HG03045 (cell line): ENCODE results near the gene TFEB.

Source experiments
- ATAC-seq: cut with Tn5 transposase; IDR thresholded peaks from one replicate; pipeline ENCODE4 v1.9.1; 2021; ENCODE audit warnings: mild to moderate bottlenecking, moderate library complexity; ENCODE audit not compliant: unreplicated experiment

The TFEB gene

DNA sequence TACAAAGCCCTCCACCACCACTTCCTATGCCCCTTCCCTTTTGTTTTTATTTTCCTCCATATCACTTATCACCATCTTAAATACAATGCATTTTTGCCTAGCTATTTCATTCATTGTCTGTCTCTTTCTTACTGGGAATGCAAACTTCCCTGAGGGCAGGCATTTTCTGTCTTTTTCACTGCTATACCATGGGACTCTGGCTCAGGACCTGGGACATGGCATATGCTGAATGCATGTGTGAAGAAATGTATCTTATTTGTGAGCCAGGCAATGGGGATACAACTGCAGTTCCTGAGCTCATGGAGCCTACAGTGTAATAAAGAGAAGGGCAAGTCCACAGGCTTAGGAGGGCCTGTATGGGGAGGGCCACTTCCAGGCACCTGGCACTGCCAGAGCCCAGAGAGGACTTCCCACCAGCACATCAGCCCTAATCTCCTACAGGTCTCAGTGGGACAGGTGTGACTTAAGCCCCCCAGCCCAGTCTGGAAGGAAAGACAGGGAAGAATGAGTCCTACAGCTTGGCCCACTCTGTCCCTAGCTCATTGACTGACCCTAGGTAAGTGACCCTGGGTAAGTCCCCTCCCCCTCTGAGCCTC, 43.2 kb downstream of the TFEB start:
- no peak for ATAC-seq

DNA sequence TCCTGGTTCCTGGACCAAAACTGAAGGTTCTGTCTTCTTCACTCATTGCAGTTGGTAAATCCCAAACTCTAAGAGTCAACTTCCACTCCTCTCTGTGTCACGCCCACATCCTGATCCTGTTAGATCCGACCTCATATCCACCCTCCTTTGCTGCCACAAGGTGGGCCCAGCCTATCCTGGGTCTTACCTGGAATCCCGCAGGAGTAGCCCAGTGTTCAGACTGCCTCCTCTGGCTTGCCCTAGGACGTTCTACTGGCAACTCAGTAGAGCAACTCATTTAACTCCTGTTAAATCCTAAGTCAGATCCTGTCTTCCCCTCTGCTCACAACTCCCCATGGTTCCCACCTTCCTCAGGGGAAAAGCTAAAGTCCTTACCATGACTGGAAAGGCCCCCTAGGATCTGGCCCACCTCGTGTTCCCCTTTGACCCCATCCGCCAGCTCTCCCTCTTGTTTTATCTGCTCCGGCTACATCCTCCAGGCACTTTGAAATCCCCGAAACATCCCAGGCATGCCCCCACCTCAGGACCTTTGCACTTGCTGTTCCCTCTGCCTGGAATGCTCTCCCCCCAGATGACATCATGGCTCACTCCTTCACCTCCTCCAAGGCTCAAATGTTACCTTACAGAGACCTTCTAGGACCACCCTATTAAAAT, 43.9 kb downstream of the TFEB start:
- no peak for ATAC-seq

- no peak for ATAC-seq
Measured at GRCh38 chr6:41690541-41691330, 44.7 kb downstream of the TFEB start.

GRCh38 chr6:41689171-41690008, 46.0 kb downstream of the TFEB start:
- no peak for ATAC-seq

DNA sequence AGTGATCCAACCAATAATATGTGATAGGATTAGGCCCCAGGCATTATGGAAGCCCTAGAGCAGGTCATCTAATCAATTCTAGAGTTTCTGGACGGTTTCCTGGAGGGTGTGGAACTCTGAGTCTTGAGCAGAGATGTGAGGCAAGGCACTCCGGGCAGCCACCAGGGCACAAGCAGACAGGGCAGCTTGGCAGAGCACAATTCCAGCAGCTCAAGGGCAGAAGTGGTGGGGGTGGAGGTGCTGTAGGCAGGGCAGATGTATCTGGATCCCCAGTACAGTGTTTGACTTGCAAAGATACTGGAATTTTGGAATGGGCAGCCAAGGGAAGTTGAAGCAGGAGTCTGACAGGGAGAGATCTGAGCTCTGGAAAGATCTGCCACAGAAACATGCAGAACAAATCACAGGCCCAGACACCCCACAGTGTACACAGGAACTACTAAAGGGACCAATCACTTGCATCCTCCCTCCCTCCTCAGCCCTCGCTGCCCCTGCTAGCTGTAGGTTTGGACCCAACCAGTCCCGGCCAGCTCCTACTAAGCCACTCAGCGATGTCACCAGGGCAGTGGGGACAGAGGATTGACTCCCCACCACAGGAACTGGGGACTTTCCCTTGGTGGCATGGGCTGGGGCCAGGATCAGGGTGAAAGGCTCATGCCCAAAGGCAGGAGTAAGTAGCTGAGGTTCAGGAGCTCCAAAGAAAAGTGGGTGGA, 47.0 kb downstream of the TFEB start:
- no peak for ATAC-seq

DNA sequence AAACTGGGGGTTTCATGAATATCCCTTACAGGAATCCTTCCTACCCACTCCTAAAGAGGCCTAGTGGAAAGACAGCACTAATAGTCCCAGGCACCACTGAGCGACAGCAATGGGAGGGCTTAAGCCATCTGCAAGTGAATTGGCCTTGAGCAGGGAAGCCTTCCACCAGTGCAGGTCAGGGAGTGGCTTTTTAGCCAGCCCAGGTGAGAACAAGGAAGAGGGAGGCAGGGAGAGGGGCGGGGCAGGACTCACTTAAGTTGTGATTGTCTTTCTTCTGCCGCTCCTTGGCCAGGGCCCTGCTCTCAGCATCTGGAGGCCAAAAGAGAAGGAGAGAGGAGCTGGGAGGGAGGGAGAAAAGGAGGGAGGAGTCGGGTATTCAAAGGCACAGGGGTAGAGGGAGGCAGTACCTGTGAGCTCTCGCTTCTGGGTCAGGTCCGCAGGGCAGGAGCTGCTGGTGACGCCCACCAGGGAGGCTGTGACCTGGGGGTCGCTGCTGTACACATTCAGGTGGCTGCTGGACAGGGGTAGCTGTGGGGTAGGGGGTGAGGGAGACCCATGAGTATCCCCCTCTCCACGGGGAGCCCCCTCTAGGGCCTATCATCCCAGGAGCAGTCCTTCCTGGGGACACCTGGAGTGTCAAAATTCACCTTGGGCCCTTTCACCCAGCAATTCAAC, 47.8 kb downstream of the TFEB start:
- ATAC-seq: no peak

DNA sequence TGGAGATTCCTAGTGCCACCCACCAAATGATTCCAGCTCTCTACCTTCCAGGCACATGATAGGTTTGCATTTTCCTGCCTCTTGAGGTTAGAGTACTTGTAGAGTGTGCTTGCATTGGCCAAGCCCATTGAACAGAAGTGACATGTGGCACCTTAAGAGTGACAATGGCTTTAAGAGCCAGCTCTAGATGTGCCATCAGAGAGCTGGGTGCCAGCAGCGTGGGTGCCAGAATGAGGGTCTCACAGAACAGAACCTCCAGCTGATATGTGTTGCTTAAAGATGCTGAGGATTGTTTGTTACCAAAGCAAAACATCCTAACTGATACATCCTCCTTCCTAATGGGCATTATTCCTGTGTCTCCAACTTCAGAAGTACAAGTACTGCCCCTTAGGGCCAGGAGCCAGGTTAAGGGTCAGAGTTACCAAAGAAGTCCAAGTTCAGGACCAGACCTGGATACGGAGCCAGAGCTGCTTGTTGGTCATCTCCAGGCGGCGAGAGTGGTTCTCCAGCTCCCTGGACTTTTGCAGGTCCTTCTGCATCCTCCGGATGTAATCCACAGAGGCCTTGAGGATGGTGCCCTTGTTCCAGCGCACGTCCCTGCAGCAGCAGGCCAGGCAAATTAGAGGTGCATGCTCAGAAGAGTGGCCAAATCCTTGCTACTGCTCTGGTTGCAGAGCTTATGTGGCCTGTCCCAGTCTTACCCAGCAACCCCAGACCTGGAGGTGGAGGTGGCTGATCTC, 49.6 kb downstream of the TFEB start:
- no peak for ATAC-seq

DNA sequence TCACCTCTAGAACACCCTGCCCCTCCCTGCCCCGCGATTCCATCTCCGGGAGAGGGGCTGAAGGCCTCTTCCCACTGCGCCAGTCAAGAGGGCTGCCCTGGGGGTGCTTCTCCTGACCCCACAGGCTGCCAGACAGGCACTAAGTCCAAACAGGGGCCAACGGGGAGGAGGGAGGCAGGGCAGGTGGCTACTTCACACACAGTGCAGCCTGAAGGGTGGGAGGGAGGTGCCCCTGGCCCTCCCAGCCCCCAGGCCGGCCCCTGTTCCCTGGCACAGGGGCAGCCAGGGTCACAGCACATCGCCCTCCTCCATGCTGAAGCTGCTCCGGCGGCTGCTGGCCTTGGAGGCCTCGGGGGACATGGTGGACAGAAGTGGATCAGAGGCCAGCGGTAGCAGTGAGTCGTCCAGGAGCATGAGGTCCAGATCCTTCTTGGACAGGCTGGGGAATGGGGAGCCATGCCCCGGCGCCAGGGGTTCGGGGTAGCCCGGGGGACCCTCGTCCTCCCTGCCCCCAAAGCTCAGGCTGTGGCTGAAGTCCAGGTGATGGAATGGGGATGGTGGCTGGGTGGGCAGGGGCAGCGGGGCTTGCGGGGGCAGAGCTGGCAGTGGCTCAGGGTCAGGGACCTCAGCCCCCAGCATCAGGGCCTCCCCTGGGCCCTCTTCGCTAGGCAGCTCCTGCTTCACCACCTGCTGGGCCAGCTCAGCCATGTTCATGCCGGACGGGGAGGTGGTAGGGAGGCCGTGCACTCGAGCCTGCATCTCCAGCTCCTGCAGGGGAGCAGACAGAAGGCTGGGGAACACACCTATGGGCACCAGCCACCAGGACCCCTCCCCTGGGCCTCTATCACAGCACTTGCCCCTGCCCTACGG, 50.9 kb downstream of the TFEB start:
- no peak for ATAC-seq

DNA sequence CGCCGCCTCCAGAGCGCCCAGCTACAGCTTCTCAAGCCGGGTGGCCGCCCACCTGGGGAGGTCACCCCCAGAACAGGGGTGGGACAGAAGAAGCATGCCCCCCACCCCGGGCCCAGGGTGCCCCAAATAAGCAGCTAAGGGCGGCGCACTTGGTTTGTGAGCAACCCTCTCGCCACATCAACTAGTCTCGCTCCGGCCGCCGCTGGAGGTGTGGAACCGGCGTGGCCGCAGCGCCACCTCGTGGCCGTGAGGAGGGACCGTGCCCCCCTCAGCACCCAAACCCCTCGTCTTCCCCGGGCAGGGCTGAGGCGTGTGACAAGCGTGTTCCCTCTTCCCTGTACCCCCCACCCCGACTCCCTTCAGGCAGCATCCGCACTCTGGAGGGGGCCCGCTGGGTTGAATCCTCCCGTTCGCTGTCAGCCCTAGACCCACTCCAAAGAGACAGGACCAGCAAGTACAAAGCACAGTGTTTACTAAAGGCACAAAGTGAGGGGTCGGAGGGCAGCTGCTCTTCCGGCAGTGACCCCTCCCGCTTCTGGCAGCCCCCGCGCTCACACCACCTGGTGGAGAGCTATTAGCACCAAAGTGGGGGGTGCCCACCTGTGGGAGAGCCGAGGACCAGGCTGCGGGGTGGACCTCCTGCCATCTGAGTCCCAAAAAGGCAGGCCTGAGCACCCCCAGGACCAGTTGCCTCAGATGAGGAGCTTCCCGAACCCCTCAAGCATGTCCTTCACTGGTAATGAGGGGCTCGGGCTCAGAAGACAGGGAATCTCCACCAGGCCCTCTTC, 51.7 kb downstream of the TFEB start:
- peak; percentile 59 for ATAC-seq

- no peak for ATAC-seq
Measured at GRCh38 chr6:41683273-41683522, 52.2 kb downstream of the TFEB start.

- ATAC-seq: no peak
Measured at GRCh38 chr6:41682497-41683272, 52.7 kb downstream of the TFEB start.

- no peak for ATAC-seq
Measured at GRCh38 chr6:41682056-41682477, 53.3 kb downstream of the TFEB start.

DNA sequence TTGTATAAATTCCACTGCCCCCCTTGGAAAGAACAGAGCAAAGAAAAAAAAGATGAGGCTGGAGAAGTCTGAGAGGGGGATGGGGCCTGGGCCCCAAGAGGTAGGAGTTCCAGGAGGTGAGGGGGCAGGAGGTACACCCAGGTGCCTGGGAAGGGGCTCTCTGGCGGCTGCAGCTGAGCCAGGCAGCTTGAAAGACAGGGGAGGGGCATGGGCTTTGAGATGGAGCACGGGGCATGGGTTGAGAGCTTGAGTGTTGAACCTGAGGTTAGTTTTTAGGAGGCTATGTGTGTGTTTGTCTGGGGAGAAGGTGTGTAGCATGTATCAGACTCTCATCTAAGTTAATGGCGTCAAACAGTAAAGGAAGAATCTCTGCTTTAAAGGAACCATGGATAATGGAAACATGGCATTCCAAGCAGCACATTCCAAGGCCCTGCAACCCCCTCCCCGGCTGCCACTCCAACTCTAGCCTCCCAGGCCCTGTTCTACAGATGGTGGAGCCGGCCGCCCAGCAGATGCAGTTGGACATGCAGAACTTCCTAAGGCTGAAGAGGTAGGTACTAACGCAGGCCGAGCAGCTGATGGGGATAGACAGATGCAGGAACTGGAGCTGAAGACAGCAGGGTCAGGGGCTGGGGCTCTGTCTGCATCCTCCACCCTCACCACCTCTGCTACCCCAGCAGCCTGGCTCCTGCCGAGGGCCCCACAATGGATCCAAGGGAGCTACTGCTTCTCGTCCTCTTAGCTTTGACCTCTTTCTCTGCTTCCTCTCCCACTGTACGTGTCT, 55.0 kb downstream of the TFEB start:
- no peak for ATAC-seq

DNA sequence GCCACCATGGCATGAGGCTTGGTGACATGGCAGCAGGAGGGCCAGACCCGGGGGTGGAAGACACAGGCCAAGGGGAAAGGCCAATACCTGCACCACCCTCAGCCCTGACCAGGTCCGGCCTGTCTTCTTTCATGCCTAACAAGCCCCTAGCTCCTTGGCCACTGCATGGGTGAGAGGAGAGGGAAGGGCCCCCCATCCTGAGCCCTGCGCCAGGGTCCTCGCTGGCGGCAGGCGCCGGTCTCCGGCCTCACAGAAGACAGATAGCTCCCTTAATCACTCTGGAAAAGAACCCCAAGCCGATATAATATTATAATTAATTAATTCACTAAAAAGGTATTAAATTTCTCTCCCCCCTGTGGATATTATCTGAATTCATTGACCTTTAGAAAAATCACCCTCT, 55.7 kb downstream of the TFEB start:
- no peak for ATAC-seq

GRCh38 chr6:41678511-41679084, 56.8 kb downstream of the TFEB start:
- no peak for ATAC-seq
